Stimulated activated CD8-positive, alpha-beta memory T cell treated with anti-CD3 and anti-CD28 coated beads, Interleukin-7, amount 100 ng/mL, for 1 hour (primary cell): ENCODE measurements around the gene ORAI1.
"Not testable (repeated sequence)": the region's sequence is repeated elsewhere in the genome, so short reads cannot be mapped to it uniquely, and the experiment has no call there.

ENCODE experiments used
- DNase-seq, 2 donors: peaks; one replicate each; pipeline ENCODE4 v3.0.0-alpha.2; 2020; ENCODE audit warnings: low read depth in 2 of 2

ORAI1 gene

GRCh38 chr12:121649322-121649721, 23.0 kb downstream of the ORAI1 start:
- no peak for DNase-seq

- DNase-seq: no peak
These were observed 23.6 kb downstream of the ORAI1 start for GRCh38 chr12:121649819-121650353.

GRCh38 chr12:121651320-121651719, 25.0 kb downstream of the ORAI1 start:
- no peak for DNase-seq

- no peak for DNase-seq
These were observed 26.6 kb downstream of the ORAI1 start for GRCh38 chr12:121652767-121653497.

GRCh38 chr12:121653999-121654398, 27.7 kb downstream of the ORAI1 start:
- DNase-seq: no peak

- DNase-seq: no peak
These were observed 29.8 kb downstream of the ORAI1 start for GRCh38 chr12:121656122-121656521.

- no peak for DNase-seq
These were observed 31.1 kb downstream of the ORAI1 start for GRCh38 chr12:121657305-121658008.

GRCh38 chr12:121661353-121662105, 35.2 kb downstream of the ORAI1 start:
- DNase-seq: not testable (repeated sequence)

- no peak for DNase-seq
These were observed 37.2 kb downstream of the ORAI1 start for GRCh38 chr12:121663610-121663929.

GRCh38 chr12:121666829-121667228, 40.5 kb downstream of the ORAI1 start:
- not testable (repeated sequence) for DNase-seq

- DNase-seq: peak in 1 of 2 donors; percentile 42
These were observed 42.6 kb downstream of the ORAI1 start for GRCh38 chr12:121668750-121669520.

- no peak for DNase-seq
These were observed 43.2 kb downstream of the ORAI1 start, which contains the start of gene MORN3 for GRCh38 chr12:121669521-121669900. Gene MORN3, minus strand, starts transcription at chr12:121669654. Its CDS starts 171 bp downstream, at chr12:121669483.

GRCh38 chr12:121673013-121673511, 46.7 kb downstream of the ORAI1 start:
- no peak for DNase-seq

GRCh38 chr12:121676190-121676589, 49.9 kb downstream of the ORAI1 start:
- DNase-seq: no peak

GRCh38 chr12:121678305-121678704, 52.0 kb downstream of the ORAI1 start:
- no peak for DNase-seq

- DNase-seq: no peak
These were observed 52.5 kb downstream of the ORAI1 start for GRCh38 chr12:121678716-121679300.

- not testable (repeated sequence) for DNase-seq
These were observed 53.4 kb downstream of the ORAI1 start for GRCh38 chr12:121679661-121680197.

- DNase-seq: no peak
These were observed 62.6 kb downstream of the ORAI1 start for GRCh38 chr12:121688966-121689365.

- no peak for DNase-seq
These were observed 63.1 kb downstream of the ORAI1 start for GRCh38 chr12:121689430-121689829.
